Stimulated activated CD4-positive, alpha-beta T cell treated with anti-CD3 and anti-CD28 coated beads, Interleukin-15, amount 100 ng/mL, for 24 hours (primary cell): ENCODE measurements around the gene CAPZB.

Experiments
- DNase-seq: peaks from one replicate; pipeline ENCODE4 v3.0.0-alpha.2; 2020

Gene CAPZB

DNA sequence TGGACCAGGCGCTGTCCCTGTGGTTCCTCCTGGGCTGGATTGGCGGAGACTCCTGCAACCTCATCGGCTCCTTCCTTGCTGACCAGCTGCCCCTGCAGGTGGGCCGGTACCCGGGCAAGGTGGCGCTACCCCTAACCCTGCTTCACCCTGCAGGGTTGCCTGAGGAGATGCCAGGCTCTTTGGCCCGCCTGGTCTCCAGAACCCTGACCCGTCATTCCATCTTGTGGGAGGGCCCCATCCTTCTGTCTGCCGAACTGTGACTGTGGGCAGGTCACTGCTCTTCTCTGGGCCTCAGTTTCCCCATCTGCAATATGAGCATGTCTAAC, 160.7 kb downstream of the CAPZB start:
- no peak for DNase-seq

DNA sequence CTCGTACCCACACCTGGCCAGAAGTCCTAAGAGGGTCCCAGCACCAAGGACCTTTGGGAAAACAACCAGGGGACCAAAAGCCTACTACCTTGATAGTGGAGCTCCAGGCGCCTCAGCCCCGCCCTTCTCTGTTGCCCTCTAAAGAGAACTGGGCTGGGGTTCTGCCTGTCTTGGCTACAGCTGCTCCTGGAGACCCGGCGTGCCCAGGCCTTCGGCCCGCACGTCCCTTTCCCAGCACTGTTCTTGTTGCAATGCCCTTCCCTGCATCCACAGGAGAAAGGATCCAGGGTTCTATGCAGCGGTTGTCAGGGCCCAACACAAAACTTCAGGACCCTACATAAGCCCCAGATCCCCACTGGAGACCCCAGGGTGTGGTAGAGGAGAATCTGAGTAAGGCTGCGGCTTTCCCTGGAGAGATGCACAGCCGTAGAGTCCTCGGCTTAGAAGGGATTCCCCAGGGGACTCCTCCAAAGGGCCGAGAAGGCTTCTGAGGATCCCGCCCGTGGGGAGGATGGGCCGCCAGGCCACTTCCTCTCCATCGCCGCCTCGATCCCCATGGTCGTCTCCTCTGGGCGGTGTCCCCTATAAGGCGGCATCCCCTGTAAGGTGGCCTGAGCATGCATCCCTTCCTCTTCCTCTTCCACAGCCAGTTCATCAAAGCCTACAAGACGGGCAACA, 161.2 kb downstream of the CAPZB start:
- DNase-seq: no peak

DNA sequence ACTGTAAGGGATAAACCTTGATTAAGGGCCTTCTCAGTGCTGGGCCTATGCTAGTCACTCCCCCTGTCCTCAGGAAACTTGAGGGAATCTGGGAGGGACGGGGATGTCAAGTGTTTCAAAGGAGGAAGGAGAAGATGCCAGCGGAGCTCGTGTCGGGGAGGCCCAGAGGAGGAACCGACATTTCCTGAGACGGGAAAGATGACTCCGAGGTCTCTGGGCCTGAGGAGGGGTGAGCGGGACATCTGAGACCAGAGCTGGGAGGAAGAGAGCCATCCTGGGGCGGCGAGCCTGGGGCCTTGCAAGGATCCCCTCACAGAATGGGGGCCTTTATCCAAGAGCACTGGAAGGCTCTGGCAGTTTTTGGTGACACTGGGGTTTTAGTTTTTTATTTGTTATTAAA, 162.9 kb downstream of the CAPZB start:
- no peak for DNase-seq

DNA sequence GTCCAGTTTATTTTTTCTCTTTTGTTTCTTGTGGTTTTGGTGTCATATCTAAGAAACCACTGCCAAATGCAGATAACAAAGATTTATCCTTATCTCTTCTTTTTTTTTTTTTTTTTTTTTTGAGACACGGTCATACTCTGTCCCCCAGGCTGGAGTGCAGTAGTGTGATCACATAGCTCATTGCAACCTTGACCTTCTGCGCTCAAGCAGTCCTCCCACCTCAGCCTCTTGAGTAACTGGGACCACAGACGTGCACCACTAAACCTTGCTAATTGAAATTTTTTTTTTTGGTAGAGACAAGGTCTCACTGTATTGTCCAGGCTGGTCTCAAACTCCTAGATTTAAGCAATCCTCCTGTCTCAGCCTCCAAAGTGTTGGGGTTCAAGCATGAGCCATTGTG, 164.3 kb downstream of the CAPZB start:
- no peak for DNase-seq

DNA sequence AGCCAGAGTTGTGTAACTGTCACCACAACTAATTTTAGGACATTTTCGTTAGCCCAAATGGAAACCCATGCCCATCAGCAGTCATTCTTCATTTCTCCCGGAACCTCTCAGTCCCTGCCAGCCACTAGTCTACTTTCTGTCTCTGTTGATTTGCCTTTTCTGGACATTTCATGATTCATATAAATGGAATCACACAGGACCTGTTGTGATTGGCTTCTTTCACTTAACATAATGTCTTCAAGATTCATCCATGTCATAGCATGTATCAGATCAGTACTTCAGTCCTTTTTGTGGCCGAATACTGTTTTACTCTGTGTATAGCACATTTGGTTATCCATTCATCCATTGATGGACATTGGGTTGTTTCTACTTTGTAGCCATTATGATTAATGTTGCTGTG, 166.1 kb downstream of the CAPZB start:
- DNase-seq: no peak

DNA sequence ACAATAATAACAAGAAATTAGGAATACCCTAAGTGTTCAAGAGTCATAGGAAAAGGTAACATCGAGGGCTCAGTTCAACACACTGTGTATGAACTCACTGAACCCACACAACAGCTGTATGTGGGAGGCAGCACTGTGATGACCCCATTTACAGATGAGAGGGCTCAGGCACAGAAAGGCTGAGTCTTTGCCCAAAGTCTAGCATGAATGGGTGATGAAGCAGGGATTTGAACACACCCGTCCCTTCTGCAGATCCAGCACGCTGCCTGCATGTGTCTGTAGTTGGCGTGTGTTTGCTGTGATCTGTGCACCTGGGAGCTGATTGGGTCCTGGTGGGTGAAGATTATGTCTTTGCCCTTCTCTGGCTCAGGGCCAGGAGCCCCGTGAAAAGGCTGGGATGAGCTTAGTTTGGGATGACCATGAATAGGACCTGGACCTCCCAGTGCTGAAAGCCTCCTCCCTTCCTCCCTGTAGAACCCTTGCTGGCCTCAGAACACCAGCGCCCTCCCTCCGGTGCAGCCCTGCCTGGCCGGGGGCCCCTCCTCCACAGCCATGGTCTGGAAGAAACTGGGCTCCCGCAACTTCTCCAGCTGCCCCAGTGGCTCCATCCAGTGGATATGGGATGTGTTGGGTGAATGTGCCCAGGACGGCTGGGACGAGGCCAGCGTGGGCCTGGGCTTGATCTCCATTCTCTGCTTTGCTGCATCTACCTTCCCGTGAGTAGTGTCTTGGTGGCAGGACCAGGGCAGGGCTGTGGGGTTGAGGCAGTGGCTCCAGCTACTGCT, 168.0 kb downstream of the CAPZB start:
- DNase-seq: no peak

DNA sequence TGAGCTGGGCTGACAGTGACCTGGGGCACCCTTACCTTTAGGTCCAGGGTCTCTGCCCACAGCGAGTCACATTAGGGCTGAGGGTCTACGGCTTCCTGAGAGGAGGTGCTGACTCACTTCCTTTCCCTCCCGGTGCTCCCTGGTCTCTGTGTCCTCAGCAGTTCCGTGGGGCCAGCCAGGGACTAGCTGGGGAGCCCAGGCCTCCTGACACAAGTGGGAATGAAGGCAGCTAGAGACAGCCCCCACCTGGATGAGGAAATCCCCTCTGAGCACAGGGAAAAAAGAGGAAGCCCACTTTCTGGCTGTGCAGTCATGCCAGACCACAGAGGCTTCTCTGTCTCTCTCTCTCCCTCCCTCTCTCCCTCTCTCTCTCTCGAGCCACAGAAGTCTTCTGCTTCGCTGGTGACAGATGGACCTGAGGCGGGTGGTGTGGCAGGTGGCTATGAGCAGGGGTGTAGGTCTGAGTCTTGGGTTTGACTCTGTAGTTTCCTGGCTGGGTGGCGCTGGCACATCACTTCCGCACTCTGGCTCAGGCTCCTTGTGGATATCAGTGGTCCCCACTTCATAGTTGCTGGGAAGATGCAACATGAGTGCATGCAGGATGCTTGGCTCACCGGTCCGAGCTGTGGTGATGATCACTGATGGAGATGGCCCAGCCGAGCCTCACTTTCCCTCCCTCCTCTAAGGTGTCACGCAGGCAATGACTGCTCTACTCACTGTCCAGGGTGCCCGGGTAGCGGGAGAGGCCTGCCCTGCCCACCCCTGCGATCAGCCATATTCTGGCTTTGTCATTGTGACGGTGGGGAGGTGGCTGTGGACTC, 169.8 kb downstream of the CAPZB start:
- DNase-seq: no peak

DNA sequence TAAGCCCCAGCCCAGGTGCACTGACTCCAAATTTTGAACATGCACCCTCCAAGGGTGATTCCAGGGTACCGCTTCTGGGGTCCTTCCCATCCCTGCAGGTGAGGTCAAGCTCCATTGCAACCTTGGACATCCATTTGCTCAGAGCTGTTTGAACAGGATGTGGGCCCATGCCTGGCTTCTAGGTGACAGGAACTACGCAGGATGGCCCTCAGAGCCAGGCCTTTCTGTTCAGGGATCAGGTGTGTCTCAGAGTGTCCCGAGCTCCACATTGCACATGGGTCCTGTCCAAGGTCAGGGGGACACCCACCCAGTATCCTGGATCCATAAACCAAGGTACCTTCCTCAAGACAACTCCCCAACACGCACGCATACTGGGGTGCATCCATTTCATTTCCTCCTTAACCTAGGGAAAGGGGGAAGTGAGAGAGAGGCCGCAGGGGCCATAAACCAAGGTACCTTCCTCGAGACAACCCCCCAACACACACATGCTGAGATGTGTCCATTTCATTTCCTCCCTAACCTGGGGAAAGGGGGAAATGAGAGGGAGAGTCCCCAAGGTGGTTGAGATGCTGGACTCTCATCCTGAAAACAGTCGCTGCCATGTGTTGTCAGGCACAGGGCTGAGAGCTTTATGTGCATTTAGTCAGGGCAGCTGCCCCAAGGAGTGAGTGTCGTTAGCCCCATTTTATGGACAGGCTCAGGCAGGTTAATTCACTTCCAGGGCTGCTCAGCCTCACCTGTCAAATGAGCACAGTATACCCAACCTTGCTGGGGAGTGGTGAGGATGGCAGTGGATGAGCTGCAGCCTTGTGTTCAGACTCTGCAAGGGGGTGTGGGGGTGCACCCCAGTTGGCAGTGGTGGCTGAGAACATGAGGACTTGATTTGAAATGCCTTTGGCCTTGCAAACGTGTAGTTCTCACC, 171.1 kb downstream of the CAPZB start:
- DNase-seq: no peak

DNA sequence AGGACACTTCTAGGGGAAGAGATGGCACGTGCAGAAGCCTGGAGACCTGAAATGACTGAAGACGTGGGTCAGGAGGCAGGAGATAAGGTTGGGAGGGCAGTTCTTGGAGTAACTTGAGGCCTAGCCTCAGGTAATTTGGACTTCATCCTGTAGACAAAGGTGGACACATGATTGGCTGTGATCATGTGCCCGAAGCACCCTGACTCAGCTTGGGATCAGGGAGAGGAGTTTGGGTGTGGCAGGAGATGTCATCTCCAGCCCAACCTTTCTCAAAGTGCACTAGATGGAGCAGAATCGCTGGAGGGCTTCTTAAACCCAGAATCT, 171.7 kb downstream of the CAPZB start:
- DNase-seq: no peak

DNA sequence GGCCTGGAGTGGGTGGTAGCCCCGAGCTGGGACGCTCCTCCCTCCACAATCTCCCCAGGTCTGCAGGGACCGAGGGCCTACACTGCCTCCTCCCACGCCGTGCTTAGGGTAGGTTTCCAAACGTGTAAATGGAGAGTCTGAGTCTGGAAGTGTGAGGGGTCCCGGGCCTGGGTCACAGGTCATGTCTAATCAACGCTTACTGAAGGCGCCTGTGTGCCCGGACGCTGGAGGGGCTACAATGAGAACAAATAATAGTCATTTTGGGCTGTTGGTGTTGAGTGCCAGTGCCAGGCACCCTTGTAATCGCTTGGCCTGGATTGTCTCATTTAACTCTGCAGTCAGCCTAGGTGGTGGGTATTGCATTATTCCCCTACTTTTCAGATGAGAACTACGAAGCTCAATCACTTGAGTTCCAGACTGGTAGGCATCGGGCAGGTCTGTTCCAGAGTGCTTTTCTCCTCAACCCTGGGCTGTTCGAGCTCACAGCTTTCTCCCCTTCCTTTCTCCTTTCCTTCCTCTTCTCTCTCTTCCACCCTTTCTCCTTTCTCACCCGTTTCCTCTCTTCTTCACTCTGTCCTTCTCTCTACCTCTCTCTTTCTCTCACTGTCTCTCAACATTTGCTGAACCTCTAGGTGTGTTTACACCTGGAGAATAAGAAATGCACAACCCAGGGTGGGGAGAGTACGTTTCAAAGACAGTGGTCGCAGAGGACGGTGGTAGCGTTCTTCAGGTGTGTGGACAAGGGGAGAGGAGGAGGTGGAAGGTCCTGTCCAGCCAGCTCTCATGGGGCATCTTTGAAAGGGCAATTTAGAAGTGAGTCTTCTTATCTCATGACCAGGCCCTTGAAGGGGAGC, 172.3 kb downstream of the CAPZB start:
- no peak for DNase-seq

DNA sequence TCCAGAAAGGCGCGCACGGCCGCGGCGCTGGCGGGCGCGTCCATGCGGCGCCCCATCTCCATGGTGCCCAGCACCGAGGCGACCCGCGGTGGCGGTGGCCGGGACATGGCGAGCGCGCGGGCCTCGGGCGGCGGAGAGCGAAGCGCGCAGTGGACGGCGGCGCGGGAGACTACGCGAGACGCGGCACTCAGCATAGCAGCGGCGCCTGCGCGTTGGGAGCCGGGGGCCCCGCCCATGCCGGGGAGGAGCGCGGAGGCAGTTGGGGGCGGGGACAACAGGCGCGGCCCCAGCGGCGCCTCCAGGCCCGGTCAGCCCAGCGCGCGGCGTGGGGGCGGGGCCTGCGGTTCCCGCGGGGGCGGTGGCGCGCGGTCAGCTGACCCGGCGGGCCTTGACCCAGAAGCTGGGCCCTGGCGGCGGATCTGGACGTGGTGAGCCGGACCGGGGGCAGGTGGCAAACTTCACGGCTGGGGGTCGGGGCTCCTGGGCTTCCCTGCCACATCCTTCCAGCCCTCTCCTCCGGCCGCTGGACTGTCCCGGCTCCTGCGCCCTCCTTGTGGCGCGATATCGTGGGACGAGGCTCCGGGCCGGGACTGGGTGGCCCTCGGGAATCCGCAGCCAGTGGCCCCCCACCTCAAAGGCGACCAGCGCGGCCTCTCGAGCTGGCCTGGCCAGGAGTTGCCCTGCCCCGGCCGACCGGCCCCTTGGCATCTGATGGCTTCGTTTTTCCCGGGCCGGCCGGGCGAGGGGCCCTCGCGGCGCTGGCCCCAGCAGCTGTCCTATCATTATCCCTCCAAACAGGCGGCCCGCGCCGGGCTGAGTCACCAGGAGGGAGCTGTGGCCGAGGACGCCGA, 173.2 kb downstream of the CAPZB start, which contains the start of the genes AKR7A2 and SLC66A1:
Gene AKR7A2, minus strand, starts transcription at position 214 of the 851 bp plus-strand sequence. Its CDS starts 20 bp downstream, at position 194.
Gene SLC66A1, plus strand, starts transcription at position 396 of the 851 bp plus-strand sequence. CDS start 5,352 bp downstream, outside the sequence.
- peak; percentile 91 for DNase-seq

DNA sequence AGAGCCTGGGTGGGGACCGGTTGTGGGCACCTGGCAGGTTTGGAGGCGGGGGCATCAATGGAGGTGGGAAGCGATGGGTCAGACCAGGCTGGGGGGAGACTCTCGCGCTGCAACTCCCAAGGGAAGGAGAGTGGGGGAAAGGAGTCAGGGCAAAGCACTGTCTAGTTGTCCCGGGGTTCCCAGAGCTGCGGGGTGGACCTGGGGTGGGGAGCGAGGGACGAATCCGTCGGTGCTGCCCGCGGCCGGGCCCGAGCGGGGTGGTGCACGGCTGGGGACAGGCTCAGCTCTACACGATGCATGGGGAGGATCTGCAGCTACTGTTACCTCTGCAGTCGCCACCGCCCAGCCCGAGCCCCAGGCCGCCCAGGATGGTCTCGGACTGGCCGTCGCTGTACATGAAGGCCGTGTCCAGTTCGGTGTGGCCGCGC, 173.8 kb downstream of the CAPZB start:
- DNase-seq: peak; percentile 32

DNA sequence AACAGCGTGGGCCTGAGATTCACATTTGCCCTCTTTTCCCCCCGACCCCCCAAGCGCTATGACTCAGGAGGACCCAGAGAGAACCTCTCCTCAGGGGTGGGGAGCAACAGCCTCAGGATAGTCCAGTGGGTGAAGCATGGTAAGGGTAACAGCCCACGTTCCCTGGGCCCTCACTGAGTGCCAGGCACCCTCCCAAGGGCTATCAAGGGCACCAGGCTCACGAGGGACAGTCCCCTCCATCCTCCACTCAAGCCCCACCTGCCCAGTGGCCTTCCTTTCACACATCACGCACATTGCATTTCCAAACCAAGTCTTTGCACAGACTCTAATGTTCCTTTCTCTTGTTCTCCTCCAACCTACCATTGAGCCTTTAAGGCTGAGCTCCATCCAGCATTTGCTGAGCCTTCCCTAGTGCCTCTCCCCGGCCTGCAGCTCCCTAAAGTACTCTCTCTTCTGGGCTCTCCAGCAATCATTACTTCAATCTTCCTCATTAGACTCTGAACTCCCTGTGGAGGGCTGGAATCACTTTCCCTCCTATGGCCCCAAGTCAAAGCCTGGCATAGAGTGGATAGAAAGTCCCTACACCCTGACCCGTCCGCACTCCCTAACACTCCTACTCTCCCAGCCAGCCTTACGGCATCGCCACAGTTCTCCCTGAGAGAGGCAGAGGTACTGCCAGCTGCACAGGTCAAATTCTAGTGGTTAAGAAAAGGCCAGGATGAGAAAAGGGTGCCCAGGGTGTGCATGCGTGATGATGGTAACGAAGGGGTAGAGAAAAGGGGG, 174.4 kb downstream of the CAPZB start:
- DNase-seq: no peak

DNA sequence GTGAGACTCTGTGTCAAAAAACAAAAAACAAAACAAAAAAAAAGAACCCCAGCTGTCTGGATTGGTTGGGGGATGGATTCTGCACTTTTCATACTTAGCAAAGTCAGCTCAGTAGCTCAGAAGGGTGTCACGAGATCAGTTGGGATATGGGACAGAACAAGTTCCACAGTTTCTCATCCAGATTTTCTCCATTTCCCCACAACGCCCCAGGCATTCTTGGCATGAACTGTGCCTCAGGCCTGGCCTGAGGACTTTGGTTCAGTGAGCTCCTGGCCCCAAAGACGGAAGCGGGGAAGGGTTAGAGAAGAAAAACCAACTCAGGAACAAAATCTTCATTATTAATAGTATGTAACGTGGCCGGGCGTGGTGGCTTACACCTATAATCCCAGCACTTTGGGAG, 175.3 kb downstream of the CAPZB start:
- no peak for DNase-seq

DNA sequence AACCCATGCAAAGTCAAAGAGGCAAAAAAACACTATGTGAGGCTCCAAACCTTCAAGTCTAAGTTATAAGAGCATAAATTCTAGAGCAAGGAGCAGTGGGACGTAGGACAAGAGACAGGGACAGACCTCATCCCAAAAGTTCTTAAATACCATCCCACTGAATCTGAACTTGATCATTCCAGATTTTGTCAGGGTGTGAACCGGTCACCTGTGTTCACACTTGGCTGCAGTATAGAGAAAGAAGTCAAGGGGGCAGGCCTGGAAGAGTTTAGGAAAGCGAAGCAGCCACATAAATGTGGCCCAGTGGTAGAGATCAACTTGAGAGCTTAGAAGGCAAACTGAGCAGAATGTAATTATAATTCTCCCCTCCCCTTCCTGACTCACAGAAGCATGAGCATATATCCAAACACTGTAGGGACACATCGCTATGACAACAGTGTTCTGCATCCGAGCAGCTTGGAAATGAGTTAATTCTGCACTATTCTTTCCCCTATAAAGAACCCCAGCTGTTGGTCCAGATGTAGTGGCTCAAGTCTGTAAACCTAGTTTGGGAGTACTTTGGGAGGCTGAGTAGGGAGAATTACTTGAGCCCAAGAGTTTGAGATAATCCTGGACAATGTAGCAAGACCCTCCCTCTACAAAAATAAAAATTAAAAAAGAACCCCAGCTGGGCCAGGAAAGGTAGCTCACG, 176.1 kb downstream of the CAPZB start:
- DNase-seq: no peak

DNA sequence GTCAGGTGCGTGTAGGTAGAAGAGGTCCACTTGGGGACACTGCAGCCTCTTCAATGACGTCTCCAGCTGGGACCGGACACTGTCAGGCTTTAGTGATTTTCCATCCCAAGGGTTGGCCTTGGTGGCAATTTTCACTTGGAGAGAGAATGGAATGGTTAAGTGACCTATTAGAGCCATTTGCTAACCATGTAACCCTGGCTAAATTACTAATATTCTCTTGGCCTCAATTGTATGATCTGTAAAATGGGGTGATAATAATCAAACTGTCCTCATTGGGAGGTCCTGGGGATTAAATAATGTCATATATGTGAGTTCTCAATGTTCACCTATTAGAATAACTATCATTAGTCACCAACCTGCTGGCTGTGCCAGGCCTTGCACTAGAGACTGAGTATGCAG, 176.8 kb downstream of the CAPZB start:
- no peak for DNase-seq

DNA sequence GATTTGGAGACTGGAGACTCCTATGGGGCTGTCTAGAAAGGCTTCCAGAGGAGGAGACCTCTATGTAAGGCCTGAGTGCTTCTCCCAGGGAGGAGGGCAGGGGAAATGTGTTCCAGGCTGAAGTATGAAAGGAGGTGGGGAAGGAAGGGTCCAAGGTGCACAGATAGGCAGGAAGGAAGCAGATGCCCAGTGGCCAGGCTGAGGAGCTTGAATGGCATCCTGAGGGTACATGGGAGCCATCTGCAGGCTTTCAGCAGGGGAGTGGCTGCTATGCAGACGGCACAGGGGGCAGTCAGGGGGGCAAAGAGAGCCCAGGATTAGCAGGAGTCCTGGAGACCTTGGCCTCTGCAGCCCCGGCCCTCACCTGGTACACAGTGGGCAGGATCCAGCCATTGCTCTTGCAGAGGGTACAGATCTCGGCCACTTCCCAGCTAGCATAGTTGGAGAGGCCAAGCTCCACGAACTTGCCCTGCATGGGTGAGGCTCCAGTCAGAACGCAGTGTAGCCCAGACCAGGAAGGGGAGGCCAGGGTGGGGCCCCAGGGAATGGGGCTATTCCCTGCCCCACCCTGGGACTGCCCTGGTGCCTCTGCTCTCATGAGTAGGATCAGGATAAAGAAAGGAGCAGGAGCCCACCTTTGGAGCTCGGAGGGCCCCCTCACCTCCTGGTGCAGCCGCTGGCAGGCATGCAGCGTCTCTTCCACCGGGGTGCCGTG, 177.4 kb downstream of the CAPZB start:
- no peak for DNase-seq

DNA sequence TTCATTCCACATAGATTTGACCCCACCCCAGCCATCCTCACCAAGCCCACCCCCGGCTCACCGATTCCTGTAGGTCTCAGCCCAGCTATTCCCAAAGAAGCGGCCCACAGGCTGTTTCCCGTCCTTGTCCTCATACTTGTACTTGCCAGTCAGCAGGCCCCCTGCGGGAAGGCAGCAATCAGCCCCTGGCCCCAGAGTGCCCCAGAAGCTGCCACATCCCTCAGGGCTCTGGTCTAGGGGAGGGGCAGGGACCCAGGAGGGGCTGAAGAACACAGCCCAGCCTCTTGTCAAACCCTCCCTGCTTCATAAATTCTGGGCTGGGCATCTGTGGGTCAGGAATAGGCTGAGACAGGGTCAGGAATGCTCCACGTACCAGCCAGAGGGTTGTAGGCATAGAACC, 178.4 kb downstream of the CAPZB start:
- no peak for DNase-seq

DNA sequence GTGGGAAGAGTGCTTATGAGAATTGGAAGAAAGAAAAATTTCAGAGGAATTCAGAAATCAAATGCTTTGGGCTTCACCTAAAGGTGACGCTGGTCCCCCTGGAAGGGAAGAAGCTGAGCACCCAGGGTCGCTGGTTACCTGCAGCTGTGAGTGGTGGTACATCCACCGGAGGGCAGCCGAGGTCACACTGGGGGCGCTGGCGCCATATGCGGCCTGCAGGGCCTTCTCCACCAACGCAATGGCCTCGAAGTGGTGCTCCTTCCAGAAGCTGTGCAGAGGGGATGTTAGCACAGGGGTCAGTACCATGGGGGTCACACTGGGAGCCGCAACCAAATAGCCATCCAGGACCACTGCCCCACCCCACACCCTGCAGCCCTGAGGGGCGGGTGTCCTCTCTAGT, 179.5 kb downstream of the CAPZB start:
- DNase-seq: no peak
